SK-N-SH (cell line): ENCODE measurements around the gene NCKAP5.

Source experiments
- CTCF ChIP-seq: fragments of 200-600 bp; sonication (generic); IDR thresholded peaks from 2 replicates; pipeline ENCODE4 v1.6.1; 2017; ENCODE audit warnings: antibody characterized with exemption, mild to moderate bottlenecking, moderate library complexity
- GABPA ChIP-seq: IDR thresholded peaks from 2 replicates; pipeline ENCODE4 v1.4.0; 2012; ENCODE audit warnings: low read depth, mild to moderate bottlenecking
- TAF1 ChIP-seq: IDR thresholded peaks from 2 replicates; pipeline ENCODE4 v1.6.1; 2012; ENCODE audit warnings: low read depth, mild to moderate bottlenecking, low read length, moderate library complexity, borderline replicate concordance

- no peak for TF ChIP-seq TAF1
- TF ChIP-seq CTCF, result no peak
- TF ChIP-seq GABPA, result no peak
These were observed 92.7 kb downstream of the NCKAP5 start for GRCh38 chr2:133475610-133476009.
